GM18861 (cell line): ENCODE results near the gene MLXIP.
"Not testable (repeated sequence)": the region's sequence is repeated elsewhere in the genome, so short reads cannot be mapped to it uniquely, and the experiment has no call there.

Experiments used
- ATAC-seq: cut with Tn5 transposase; IDR thresholded peaks from one replicate; pipeline ENCODE4 v1.9.1; 2021; ENCODE audit not compliant: unreplicated experiment

Gene MLXIP

DNA sequence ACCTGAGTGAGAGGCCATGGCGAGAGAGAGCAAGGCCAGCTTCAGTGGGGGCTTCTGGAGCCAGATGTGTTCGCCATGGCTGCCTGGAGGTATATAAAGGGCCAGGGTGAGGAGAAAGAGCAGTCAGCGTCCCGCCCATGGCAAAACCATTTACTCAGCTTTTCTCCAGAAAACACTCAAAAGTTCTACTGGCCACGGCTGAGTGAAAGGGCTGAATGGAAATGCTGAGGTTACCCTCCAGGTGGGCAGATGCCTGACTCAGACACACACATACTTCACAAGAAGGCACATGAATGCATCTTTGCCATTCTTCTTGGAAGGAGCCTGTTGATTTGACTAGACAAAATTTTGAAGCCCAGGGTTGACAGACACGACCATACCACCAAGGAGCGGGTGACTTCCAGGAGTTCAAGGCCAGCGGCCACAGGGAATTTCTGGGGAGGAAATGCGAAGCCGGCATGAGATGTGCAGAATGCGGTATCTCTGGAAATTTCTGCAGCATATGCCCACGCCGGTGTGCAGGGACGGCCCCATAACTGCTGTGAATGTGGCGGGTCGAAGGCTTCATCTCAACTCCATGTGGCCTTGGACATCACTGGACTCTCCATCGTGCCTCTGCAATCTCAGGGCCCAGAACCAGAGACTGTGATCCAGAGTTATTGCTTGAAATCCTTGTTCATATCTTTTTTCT, 95.7 kb downstream of the MLXIP start, which contains the start of gene IL31:
TSS of gene IL31 (minus strand) at position 67 of the 691 bp plus-strand sequence. CDS start at position 18, 49 bp downstream.
- ATAC-seq, result no peak

DNA sequence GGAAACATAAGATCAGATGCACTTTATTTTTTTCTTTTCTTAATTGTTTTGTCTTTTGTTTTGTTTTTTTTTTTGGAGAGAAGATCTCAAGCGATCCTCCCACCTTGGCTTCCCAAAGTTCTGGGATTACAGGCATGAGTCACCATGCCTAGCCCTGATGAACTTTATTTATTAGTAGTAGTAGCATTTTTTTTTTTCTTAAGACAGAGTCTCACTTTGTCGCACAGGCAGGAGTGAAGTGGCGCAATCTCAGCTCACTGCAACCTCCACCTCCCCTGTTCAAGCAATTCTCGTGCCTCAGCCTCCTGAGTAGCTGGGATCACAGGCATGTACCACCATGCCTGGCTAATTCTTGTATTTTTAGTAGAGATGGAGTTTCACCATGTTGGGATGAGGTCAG, 97.9 kb downstream of the MLXIP start:
- not testable (repeated sequence) for ATAC-seq

- no peak for ATAC-seq
Observed at GRCh38 chr12:122182887-122183587, 104.5 kb downstream of the MLXIP start, which contains the start of gene LRRC43. Gene LRRC43 (plus strand): TSS chr12:122183123. CDS start chr12:122183145, 22 bp downstream.

DNA sequence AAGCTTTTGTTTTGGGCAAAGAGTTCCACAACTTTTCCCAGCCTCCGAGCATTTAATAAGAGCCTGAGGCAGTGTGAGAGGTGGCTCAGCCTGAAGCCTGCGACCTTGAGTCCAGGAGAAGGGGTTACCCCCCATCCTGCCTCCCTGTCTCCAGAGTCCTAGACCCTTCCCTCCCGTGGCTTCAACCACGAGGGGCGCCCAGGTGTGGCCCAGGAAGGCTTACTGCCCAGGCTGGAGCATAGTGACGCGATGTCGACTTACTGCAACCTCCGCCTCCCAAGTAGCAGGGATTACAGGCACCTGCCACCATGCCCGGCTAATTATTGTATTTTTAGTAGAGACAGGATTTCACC, 105.0 kb downstream of the MLXIP start:
- no peak for ATAC-seq

- no peak for ATAC-seq
Observed at GRCh38 chr12:122184517-122184916, 106.0 kb downstream of the MLXIP start.

GRCh38 chr12:122185079-122185478, 106.5 kb downstream of the MLXIP start:
- ATAC-seq, result no peak

GRCh38 chr12:122185494-122186082, 107.0 kb downstream of the MLXIP start:
- no peak for ATAC-seq

- no peak for ATAC-seq
Observed at GRCh38 chr12:122187466-122187865, 108.9 kb downstream of the MLXIP start.

- no peak for ATAC-seq
Observed at GRCh38 chr12:122189626-122190475, 111.3 kb downstream of the MLXIP start.

DNA sequence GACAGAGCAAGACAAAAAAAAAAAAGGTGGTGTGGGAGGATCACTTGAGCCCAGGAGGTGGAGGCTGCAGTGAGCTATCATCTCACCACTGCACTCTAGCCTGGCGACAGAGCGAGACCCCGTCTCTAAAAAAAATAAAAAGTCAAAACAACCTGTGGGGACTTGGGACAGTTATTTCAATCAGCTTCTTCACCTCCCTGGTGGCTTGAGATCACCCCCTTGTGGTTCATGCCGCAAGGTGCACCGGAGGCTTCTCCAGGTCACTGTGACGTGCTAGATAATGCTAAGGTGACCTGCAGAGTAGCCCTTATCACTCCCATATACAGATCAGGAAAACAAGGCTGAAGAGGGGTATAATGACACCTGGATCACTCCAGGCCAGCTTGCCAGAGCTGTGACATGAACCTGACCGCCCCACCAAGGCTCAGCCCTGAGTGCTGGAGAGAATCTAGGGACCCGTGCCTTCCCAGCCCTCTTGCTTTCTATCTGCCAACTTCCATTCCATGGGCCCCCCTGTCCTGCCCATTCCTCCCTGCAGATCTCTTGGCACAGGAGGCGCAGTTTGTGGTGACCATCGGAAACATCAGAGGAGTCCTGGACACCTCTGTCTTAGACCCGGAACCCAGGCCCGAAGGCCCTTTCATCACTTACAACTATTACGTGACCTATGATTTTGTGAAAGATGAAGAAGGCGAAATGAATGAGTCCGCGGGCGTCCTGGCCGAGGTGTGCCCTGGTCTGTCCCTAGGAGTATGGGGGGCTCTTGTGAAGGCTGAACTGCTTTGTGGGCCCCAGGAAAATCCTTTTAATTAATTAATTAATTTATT, 112.5 kb downstream of the MLXIP start:
- ATAC-seq, result peak; percentile 57

GRCh38 chr12:122192441-122192840, 113.9 kb downstream of the MLXIP start:
- ATAC-seq, result no peak

DNA sequence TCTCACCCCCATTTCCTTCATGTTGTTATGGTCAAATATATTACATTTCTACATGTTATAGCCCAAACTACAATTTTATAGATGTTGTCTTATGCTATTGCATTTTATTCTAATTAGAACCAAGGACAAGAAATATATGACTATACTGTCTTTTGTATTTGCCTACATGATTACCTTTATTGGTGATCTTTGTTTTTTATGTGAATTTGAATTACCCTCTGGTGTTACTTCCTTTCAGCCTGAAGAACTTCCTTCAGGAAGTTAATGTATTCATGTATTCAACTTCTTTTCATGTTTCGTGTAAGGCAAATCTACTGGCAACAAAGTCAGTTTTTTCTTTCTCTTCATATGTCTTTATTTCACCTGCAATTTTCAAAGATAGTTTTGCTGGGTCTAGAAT, 116.2 kb downstream of the MLXIP start:
- no peak for ATAC-seq

- ATAC-seq, result no peak
Observed at GRCh38 chr12:122195405-122195804, 116.8 kb downstream of the MLXIP start.
